Neuronal stem cell (in vitro differentiated cells): ENCODE results near the gene RCVRN.

Experiments
- DNase-seq: peaks from one replicate; pipeline ENCODE4 v3.0.0-alpha.2; 2013; ENCODE audit warnings: low spot score
- H2AFZ ChIP-seq: one replicate; pipeline ENCODE4 v1.6.1; 2013; ENCODE audit warnings: mild to moderate bottlenecking, low read length, inconsistent platforms
- H2AK5ac ChIP-seq: 2 replicates; pipeline ENCODE4 v1.6.1; 2013; ENCODE audit warnings: low read depth, mild to moderate bottlenecking, inconsistent platforms, low read length, moderate library complexity, mixed read lengths
- H2BK120ac ChIP-seq: 2 replicates; pipeline ENCODE4 v1.6.1; 2013; ENCODE audit warnings: low read depth, mild to moderate bottlenecking, inconsistent platforms, low read length, moderate library complexity, mixed read lengths
- H2BK12ac ChIP-seq: one replicate; pipeline ENCODE4 v1.6.1; 2013; ENCODE audit warnings: low read length, inconsistent platforms
- H2BK15ac ChIP-seq: 2 replicates; pipeline ENCODE4 v1.6.1; 2013; ENCODE audit warnings: mild to moderate bottlenecking, low read length, inconsistent platforms, mixed read lengths
- H2BK5ac ChIP-seq: one replicate; pipeline ENCODE4 v1.6.1; 2013; ENCODE audit warnings: inconsistent platforms, mild to moderate bottlenecking, low read length, moderate library complexity
- H3K14ac ChIP-seq: one replicate; pipeline ENCODE4 v1.6.1; 2013; ENCODE audit warnings: low read length, inconsistent platforms
- H3K18ac ChIP-seq: 2 replicates; pipeline ENCODE4 v1.6.1; 2013; ENCODE audit warnings: low read length, inconsistent platforms
- H3K23ac ChIP-seq: 2 replicates; pipeline ENCODE4 v1.6.1; 2013; ENCODE audit warnings: low read depth, mild to moderate bottlenecking, mixed read lengths, low read length, inconsistent platforms; ENCODE audit not compliant: poor library complexity
- H3K27ac ChIP-seq: replicated peaks from 3 replicates; pipeline ENCODE4 v1.5.1; 2013; ENCODE audit warnings: low read length, inconsistent platforms
- H3K27me3 ChIP-seq, 3 experiments: 2 replicates each; pipeline ENCODE4 v1.6.1; 2013; ENCODE audit warnings: low read length in 3 of 3, mild to moderate bottlenecking in 2 of 3, inconsistent platforms in 1 of 3, low read depth in 1 of 3, mixed read lengths in 1 of 3, moderate library complexity in 1 of 3; ENCODE audit not compliant: control insufficient read depth in 3 of 3, insufficient read depth in 3 of 3
- H3K36me3 ChIP-seq, 2 donors: replicated peaks in 1 of 2; 2 replicates each; pipeline ENCODE4 v1.6.1; 2013; ENCODE audit warnings: low read length in 2 of 2; ENCODE audit not compliant: control insufficient read depth in 2 of 2, insufficient read depth in 2 of 2
- H3K4ac ChIP-seq: 2 replicates; pipeline ENCODE4 v1.6.1; 2013; ENCODE audit warnings: inconsistent platforms, mild to moderate bottlenecking, low read length, moderate library complexity
- H3K4me1 ChIP-seq, 2 donors: 1 replicate in 1 of 2; 2 replicates in 1 of 2; pipeline ENCODE4 v1.6.1; 2013; ENCODE audit warnings: low read length in 2 of 2, low read depth in 1 of 2; ENCODE audit not compliant: control insufficient read depth in 2 of 2, insufficient read depth in 1 of 2
- H3K4me2 ChIP-seq: one replicate; pipeline ENCODE4 v1.6.1; 2013; ENCODE audit warnings: mild to moderate bottlenecking, low read length, inconsistent platforms; ENCODE audit not compliant: insufficient read depth, poor library complexity, severe bottlenecking
- H3K4me3 ChIP-seq, 2 donors: 2 replicates each; pipeline ENCODE4 v1.5.1; 2013; ENCODE audit warnings: low read length in 2 of 2, mild to moderate bottlenecking in 2 of 2, inconsistent platforms in 1 of 2, moderate library complexity in 1 of 2
- H3K79me1 ChIP-seq: one replicate; pipeline ENCODE4 v1.6.1; 2013; ENCODE audit warnings: low read depth, mild to moderate bottlenecking, inconsistent platforms, low read length, moderate library complexity
- H3K9ac ChIP-seq: one replicate; pipeline ENCODE4 v1.6.1; 2013; ENCODE audit warnings: mild to moderate bottlenecking, low read depth, low read length, inconsistent platforms; ENCODE audit not compliant: poor library complexity
- H3K9me3 ChIP-seq, 2 donors: replicated peaks in 1 of 2; 2 replicates each; pipeline versions ENCODE3 to v1.6.1; 2013; ENCODE audit warnings: low read length in 2 of 2, mild to moderate bottlenecking in 2 of 2, inconsistent platforms in 1 of 2, low read depth in 1 of 2, mixed read lengths in 1 of 2, moderate library complexity in 1 of 2; ENCODE audit not compliant: control insufficient read depth in 2 of 2, insufficient read depth in 1 of 2
- H4K8ac ChIP-seq: one replicate; pipeline ENCODE4 v1.6.1; 2013; ENCODE audit warnings: low read depth, mild to moderate bottlenecking, inconsistent platforms, low read length, moderate library complexity
- H4K91ac ChIP-seq: one replicate; pipeline ENCODE4 v1.6.1; 2013; ENCODE audit warnings: low read length, low read depth, mild to moderate bottlenecking, inconsistent platforms; ENCODE audit not compliant: poor library complexity
- WGBS, 2 donors: extraction: QIAGEN DNeasy Blood & Tissue Kit; methylation state at CpG; one replicate each; pipeline ENCODE4 v1.1.7; 2013; ENCODE audit warnings: missing lambda C conversion rate in 2 of 2, mixed read lengths in 1 of 2; ENCODE audit not compliant: insufficient read length in 2 of 2, insufficient replicate concordance in 1 of 2; ENCODE audit errors: extremely low coverage in 2 of 2; 5-methylcytosine and 5-hydroxymethylcytosine counted together

Gene RCVRN

GRCh38 chr17:9916108-9916507 is 11.0 kb upstream of the RCVRN start:
- Histone ChIP-seq H4K8ac (no peak overlapping the region), H3K79me1 (no peaks in the 10 kb centered on the region), H3K36me3 (no peaks in the 10 kb centered on the region), H2BK120ac (no peak overlapping the region), H3K4me2 (no peak overlapping the region), H3K23ac (no peak overlapping the region), H2BK5ac (no peak overlapping the region), H3K27me3 (no peaks in the 10 kb centered on the region), H2AFZ (no peak overlapping the region), H3K4ac (no peak overlapping the region), H2BK12ac (no peak overlapping the region), H2AK5ac (no peak overlapping the region), H3K4me1 (no peaks in the 10 kb centered on the region), H3K4me3 (no peak overlapping the region), H3K14ac (no peak overlapping the region), H2BK15ac (no peak overlapping the region), H3K18ac (no peak overlapping the region), H3K9ac (no peak overlapping the region), H3K9me3 (no peaks in the 10 kb centered on the region), H3K27ac (no peak overlapping the region), H4K91ac (no peak overlapping the region)
- no peak for DNase-seq
- no CpG with 5 or more reads among the region's 8 CpGs for WGBS, 2 donors

GRCh38 chr17:9913476-9913875 is 8.4 kb upstream of the RCVRN start:
- Histone ChIP-seq H3K23ac (no peak overlapping the region), H2AK5ac (no peak overlapping the region), H2BK120ac (no peak overlapping the region), H3K18ac (no peak overlapping the region), H2BK12ac (no peak overlapping the region), H4K91ac (no peak overlapping the region), H3K14ac (no peak overlapping the region), H3K4me2 (no peak overlapping the region), H2BK15ac (no peak overlapping the region), H2AFZ (no peak overlapping the region), H4K8ac (no peak overlapping the region), H3K9ac (no peak overlapping the region), H3K9me3 (no peaks in the 10 kb centered on the region), H3K27ac (no peak overlapping the region), H3K4me3 (no peak overlapping the region), H3K4ac (no peak overlapping the region), H3K36me3 (no peaks in the 10 kb centered on the region), H3K79me1 (no peaks in the 10 kb centered on the region), H3K4me1 (peaks cover 0 to 3% of the 10 kb centered on the region in 2 donors), H3K27me3 (no peaks in the 10 kb centered on the region), H2BK5ac (no peak overlapping the region)
- DNase-seq, result no peak
- no CpG with 5 or more reads among the region's 5 CpGs for WGBS, 2 donors

DNA sequence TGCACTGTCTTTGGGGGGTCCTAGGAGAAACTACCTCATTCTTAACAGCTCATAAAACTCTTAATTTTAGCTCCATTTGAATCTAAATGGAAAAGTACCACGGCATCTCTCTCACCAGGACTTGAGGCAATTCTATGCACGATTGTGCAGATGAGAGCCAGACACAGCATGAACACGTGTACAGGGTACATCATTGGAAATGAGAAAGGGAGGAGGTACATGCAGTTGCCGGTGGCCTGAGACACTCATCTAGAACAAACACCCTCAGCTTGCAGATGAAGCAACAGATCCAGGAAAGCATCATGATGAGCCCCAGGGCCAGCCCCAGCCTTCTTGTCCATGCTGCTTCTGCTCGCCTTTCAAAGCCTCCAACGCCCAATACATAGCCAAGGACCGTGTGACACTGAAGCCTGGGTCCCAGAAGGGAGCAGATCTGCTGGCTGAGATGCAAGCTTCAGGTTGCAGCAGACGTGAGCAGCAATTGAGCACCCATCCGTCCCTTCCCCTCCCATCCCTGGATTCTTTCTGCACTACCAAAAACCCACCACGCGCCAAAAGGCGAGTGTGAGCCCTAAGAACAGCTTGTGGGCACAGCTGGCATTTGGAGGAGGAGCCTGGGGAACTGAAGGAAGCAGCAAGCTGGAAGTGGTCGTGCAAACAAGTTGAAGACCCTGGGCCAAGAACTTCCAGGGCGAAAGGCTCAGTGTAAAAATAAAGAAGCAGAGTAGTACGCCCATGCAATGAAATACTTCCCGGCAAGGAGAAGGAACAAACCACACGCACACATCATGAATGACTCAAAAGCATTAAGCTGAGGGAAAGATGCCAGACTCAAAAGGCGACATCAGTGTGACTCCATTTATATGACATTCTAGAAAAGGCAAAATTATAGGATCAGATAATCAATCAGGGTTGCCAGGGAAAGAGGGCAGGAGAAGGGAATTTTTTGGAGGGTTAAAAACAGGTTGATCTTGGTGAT is 7.3 kb upstream of the RCVRN start:
- no peak overlapping the region for H2BK120ac ChIP-seq
- peak overlapping the region; percentile 70 for H2BK5ac ChIP-seq
- H2BK12ac ChIP-seq, result no peak overlapping the region
- H3K9me3 ChIP-seq, result no peaks in the 10 kb centered on the region
- peaks cover 0 to 11% of the 10 kb centered on the region in 2 donors for H3K4me1 ChIP-seq
- H3K4me3 ChIP-seq, result no peak overlapping the region
- no peak overlapping the region for H3K4ac ChIP-seq
- no peaks in the 10 kb centered on the region for H3K79me1 ChIP-seq
- H3K23ac ChIP-seq, result no peak overlapping the region
- H2BK15ac ChIP-seq, result no peak overlapping the region
- no peak overlapping the region for H3K4me2 ChIP-seq
- no peaks in the 10 kb centered on the region for H3K36me3 ChIP-seq
- H4K8ac ChIP-seq, result no peak overlapping the region
- no peak overlapping the region for H4K91ac ChIP-seq
- H2AFZ ChIP-seq, result no peak overlapping the region
- no peaks in the 10 kb centered on the region for H3K27me3 ChIP-seq
- no peak overlapping the region for H2AK5ac ChIP-seq
- H3K14ac ChIP-seq, result no peak overlapping the region
- no peak overlapping the region for H3K18ac ChIP-seq
- no peak overlapping the region for H3K9ac ChIP-seq
- WGBS, 2 donors, result no CpG with 5 or more reads among the region's 18 CpGs
- DNase-seq, result no peak
- no peak overlapping the region for H3K27ac ChIP-seq

DNA sequence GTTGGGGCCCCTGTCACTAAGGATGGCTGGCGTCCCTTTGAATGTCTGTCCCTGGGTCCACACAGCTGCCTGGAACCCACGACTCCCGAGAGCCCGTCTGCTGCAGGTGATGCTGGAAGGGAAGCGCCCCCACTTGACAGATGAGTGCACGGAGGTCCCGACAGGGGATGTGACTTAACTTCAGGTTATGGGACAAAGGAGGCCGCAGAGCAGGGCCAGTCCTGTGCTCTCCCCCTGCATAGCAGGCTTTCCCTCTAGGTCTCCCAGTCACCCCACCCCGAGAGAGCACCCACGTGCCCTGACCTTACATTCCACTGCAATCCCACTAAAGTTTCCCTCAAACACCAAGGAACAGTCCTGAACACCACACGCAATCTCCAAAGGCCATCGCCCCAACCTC is 6.0 kb upstream of the RCVRN start:
- peak overlapping the region; percentile 13 for H3K18ac ChIP-seq
- no CpG with 5 or more reads among the region's 12 CpGs for WGBS, 2 donors
- H4K8ac ChIP-seq, result no peak overlapping the region
- H3K4ac ChIP-seq, result no peak overlapping the region
- no peaks in the 10 kb centered on the region for H3K9me3 ChIP-seq
- H3K4me3 ChIP-seq, result no peak overlapping the region
- H3K4me1 ChIP-seq, result peaks cover 0 to 11% of the 10 kb centered on the region in 2 donors
- no peak overlapping the region for H2BK12ac ChIP-seq
- no peak overlapping the region for H2BK15ac ChIP-seq
- H3K23ac ChIP-seq, result peak overlapping the region; percentile 9
- H2AK5ac ChIP-seq, result no peak overlapping the region
- H3K27me3 ChIP-seq, result no peaks in the 10 kb centered on the region
- no peaks in the 10 kb centered on the region for H3K36me3 ChIP-seq
- H3K14ac ChIP-seq, result no peak overlapping the region
- no peak overlapping the region for H3K9ac ChIP-seq
- H2BK5ac ChIP-seq, result no peak overlapping the region
- H2AFZ ChIP-seq, result no peak overlapping the region
- no peak overlapping the region for H3K4me2 ChIP-seq
- no peak overlapping the region for H3K27ac ChIP-seq
- H4K91ac ChIP-seq, result no peak overlapping the region
- no peaks in the 10 kb centered on the region for H3K79me1 ChIP-seq
- H2BK120ac ChIP-seq, result no peak overlapping the region
- DNase-seq, result no peak
